Measurements from ENCODE around the gene ATP7B. TPM values are rescaled to one million over a fixed set of nuclear protein-coding genes. Genes with fewer than 3 reads are reported as not detected.

ATP7B gene
- total RNA-seq, 1 experiment from 2014 or later: 11.6 TPM

GRCh38 chr13:51974482-51974881, 36.8 kb downstream of the ATP7B start:
- no peak for TF ChIP-seq OVOL2 (CRISPR knock-in tag; IDR thresholded peaks at IDR 0.05; ENCODE audit: borderline replicate concordance)
- TF ChIP-seq, protein P1, sequence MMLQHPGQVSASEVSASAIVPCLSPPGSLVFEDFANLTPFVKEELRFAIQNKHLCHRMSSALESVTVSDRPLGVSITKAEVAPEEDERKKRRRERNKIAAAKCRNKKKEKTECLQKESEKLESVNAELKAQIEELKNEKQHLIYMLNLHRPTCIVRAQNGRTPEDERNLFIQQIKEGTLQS (CRISPR knock-in tag; conservative IDR thresholded peaks at IDR 0.05): no peak
- no peak for TF ChIP-seq ZNF423 (CRISPR knock-in tag; IDR thresholded peaks at IDR 0.05)
- TF ChIP-seq GTF2I (CRISPR knock-in tag; conservative IDR thresholded peaks at IDR 0.05): no peak
- no peak for TF ChIP-seq PRDM15 (CRISPR knock-in tag; IDR thresholded peaks at IDR 0.05)
- no peak for TF ChIP-seq ZNF138 (CRISPR knock-in tag; conservative IDR thresholded peaks at IDR 0.05)
- TF ChIP-seq FOXJ3 (CRISPR knock-in tag; IDR thresholded peaks at IDR 0.05; ENCODE audit: borderline replicate concordance): no peak
- no peak for TF ChIP-seq ZNF532 (CRISPR knock-in tag; IDR thresholded peaks at IDR 0.05; ENCODE audit: borderline replicate concordance)
- TF ChIP-seq FOXP4 (CRISPR knock-in tag; IDR thresholded peaks at IDR 0.05): no peak
- no peak for TF ChIP-seq GRHL2 (CRISPR knock-in tag; IDR thresholded peaks at IDR 0.05; ENCODE audit: insufficient replicate concordance, severe bottlenecking)
- TF ChIP-seq RELA (CRISPR knock-in tag; IDR thresholded peaks at IDR 0.05; ENCODE audit: borderline replicate concordance): no peak
- TF ChIP-seq NR1H2 (CRISPR knock-in tag; IDR thresholded peaks at IDR 0.05): no peak
- no peak for TF ChIP-seq SP1 (CRISPR knock-in tag; conservative IDR thresholded peaks at IDR 0.05)
- H3K27ac Mint-ChIP-seq: no peak overlapping the region
- no peaks in the 10 kb centered on the region for H3K4me1 Mint-ChIP-seq

GRCh38 chr13:51971520-51972426, 39.5 kb downstream of the ATP7B start:
- no peak for ATAC-seq
- TF ChIP-seq KAT7 (CRISPR knock-in tag; IDR thresholded peaks at IDR 0.05; ENCODE audit: borderline replicate concordance) (no peak), HMGA2 (CRISPR knock-in tag; IDR thresholded peaks at IDR 0.05) (no peak), NFE2L1 (CRISPR knock-in tag; IDR thresholded peaks at IDR 0.05) (no peak), PRDM15 (CRISPR knock-in tag; IDR thresholded peaks at IDR 0.05) (no peak), GTF2I (CRISPR knock-in tag; conservative IDR thresholded peaks at IDR 0.05) (no peak)
- POLR2A ChIA-PET: no interaction called here
- CTCF ChIA-PET: interaction anchor here (0.6 to 1.0 kb wide), 2 partner anchors 10 to 156 kb away, joined by 3 read pairs; no protein-coding TSS in a partner anchor
- DNase-seq (ENCODE audit: low spot score): no peak
- Mint-ChIP-seq H3K27ac (no peak overlapping the region; the same call in 1 of the 2 replicates), H3K36me3 (no peaks in the 10 kb centered on the region), H3K4me3 (no peak overlapping the region), H3K27me3 (ENCODE audit: low read depth) (no peaks in the 10 kb centered on the region), H3K4me1 (no peaks in the 10 kb centered on the region), H3K9me3 (no peaks in the 10 kb centered on the region)

More at GRCh38 chr13:51974482-51974881, 36.8 kb downstream of the ATP7B start:
- ATAC-seq (no peak), DNase-seq (ENCODE audit: low spot score) (no peak)
- Mint-ChIP-seq H3K36me3 (no peaks in the 10 kb centered on the region), H3K4me3 (no peak overlapping the region), H3K9me3 (no peaks in the 10 kb centered on the region), H3K27me3 (ENCODE audit: low read depth) (no peaks in the 10 kb centered on the region)
- POLR2A ChIA-PET: no interaction called here
- CTCF ChIA-PET: no interaction called here
